HG02884 (cell line): ENCODE data around the gene HES2.
"Not testable (repeated sequence)": the region's sequence is repeated elsewhere in the genome, so short reads cannot be mapped to it uniquely, and the experiment has no call there.

Experiments used
- ATAC-seq: cut with Tn5 transposase; IDR thresholded peaks from one replicate; pipeline ENCODE4 v1.9.1; 2021; ENCODE audit warnings: mild to moderate bottlenecking, moderate library complexity; ENCODE audit not compliant: unreplicated experiment

The HES2 gene

GRCh38 chr1:6419397-6419803 lies 319 bp downstream of the HES2 start:
- ATAC-seq, result no peak

DNA sequence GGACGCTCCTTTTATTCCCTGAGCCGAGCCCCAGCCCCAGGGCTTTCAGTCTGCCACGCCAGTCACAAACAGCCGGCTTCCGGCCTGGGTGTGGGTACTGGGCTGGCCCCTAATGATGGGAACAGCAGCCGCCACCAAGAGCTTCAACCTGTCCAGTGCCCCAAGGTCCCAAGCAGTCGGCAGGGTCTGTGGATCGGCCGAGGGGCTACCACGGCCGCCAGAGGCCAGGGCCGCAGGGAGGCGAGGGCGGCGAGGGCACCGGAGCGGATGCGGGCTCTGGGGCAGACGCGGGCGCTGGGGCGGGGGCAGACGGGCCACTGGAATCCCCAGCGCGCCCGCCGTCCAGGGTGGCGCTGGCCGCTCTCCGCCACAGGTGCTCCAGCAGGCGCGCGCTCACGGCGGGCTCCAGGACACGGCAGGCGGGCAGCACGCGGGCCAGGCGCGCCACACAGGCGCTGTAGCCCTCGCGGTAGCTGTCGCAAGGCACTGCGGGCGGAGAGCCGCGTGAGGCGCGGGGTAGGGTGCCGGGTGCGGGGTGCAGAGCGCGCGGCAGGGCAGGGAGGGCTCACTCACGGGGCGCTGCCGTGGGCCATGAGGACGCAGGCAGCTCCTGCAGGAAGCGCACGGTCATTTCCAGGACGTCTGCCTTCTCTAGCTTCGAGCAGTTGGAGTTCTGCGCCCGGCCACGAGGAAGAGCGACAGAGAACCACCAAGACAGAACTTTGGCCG lies 887 bp downstream of the HES2 start:
- ATAC-seq, result no peak

DNA sequence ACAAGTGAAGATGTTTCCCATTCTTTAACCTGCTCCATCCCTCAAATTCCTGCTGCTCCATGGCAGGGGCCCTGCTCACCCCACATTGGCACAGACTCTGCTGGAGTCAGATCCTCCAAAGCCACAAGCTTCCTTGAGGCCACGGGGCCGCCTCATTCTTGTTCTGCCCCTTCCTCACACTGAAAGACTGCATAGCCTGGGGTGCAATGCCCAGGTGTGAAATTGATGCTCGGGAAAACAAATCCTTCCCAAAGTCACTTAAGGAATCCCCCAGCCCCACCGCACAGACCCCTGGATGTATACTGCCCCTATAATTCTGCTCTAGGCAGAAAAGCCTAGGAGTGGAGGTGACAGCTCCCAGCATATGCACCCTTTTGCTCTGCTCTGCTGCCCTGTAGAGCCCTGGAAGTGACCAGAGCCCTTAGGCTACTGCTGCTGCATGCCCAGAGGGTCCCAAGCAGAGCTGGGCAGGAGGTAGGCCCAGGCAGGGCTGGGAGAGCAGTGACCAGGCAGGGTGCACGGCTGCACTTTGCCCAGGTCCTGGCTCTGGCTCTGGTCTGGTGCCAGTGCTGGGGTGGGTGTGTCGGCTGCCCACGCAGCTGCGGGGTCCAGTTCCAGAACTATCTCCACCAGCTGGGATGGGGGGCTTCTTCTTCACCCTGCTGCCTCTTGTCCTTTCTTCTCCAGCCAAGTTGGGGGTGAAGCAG lies 1.6 kb downstream of the HES2 start:
- ATAC-seq, result no peak

GRCh38 chr1:6416906-6417305 lies 2.8 kb downstream of the HES2 start:
- ATAC-seq, result no peak

DNA sequence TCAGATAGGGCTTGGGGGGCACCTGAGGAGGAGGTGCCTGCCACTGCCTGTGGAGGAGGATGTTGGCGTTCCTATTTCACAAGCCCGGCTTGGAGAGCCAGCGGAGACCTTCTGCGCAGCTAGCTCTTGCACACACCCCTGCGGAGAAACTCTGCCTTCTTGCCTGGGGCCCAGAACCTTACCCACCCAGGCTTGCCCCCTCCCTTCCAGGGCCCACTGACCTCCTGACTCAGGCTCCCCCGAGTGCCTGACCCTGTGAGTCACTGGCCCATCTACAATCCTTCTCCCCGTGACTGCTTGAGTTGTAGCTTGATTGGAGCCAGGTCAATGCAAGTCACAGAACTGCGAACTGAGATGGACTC lies 3.4 kb downstream of the HES2 start:
- no peak for ATAC-seq

DNA sequence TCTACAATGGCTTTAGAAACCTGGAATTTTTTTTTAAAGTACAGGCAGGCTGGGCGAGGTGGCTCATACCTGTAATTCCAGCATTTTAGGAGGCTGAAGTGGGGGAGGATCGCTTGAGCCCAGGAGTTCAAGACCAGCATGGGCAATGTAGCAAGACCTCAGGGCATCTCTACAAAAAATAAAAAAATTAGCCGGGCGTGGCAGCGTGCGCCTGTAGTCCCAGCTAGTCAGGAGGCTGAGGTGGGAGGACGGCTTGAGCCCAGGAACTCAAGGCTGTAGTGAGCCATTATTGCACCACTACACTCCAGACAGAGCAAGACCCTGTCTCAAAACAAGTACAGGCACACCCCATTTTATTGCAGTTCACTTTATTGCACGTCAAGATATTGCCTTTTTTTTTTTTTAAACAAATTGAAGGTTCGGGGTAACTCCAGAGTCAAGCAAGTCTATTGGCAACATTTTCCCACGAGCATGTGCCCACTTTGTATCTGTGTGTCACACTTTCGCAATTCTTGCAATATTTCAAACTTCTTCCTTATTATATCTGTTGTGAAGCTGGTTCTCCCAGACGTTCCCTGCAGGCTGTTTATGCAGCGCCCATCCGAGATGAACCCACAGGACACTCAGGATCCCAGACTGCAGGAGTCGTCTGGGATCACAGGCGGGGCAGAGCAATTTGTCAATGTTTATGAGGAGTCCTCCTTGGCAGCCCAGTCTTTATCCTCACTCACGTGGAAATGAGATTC lies 4.7 kb downstream of the HES2 start:
- no peak for ATAC-seq

DNA sequence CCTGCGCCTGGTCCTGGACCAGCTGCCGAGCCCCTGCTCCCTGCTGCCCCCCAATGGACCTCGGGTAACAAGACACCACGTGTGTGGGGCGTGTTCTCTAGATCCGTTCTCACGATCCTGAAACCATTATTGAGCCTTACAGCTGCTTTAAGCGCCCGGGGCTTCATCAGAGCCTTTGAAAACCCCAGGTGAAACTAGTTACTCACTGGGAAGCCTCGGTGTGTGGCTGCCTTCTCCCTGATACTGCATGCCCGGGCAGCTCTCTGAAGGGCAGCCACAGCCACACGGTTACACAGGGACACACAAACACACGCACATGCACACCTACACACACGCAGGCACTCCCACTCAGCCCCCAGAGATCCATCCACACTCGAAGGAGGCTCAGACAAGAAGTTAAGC lies 5.3 kb downstream of the HES2 start:
- peak; percentile 66 for ATAC-seq

GRCh38 chr1:6412896-6413295 lies 6.8 kb downstream of the HES2 start:
- no peak for ATAC-seq

GRCh38 chr1:6410248-6410893 lies 9.3 kb downstream of the HES2 start:
- no peak for ATAC-seq

DNA sequence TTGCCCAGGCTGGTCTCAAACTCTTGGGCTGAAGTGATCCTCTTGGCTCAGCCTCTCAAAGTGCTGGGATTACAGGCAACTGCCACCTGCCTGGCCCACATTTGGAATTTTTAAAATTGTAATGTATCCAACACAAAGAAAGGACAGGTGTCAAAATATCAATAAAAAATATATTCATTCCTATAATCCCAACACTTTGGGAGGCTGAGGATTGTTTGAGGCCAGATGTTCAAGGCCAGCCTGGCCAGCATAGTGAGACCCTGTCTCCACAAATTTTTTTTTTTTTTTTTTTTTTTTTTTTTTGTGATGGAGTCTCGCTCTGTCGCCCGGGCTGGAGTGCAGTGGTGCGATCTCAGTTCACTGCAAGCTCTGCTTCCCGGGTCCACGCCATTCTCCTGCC lies 10.0 kb downstream of the HES2 start:
- no peak for ATAC-seq

DNA sequence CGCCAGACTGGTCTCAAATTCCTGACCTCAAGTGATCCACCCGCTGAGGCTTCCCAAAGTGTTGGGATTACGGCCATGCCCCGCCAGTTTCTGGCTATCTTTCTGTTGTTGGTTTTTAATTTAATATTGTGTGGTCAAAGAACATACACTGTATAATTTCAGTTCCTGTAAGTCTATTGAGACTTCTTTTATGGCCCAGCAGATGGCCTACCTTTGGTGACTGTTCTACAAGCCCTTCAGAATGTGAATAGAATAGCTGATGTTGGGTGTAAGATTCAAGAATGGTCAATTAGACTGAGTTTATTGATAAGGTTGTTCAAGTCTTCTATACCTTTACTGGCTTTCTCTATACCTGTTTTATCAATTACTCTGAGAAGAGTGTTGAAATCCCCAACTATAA lies 10.7 kb downstream of the HES2 start:
- no peak for ATAC-seq

GRCh38 chr1:6408023-6408422 lies 11.7 kb downstream of the HES2 start:
- no peak for ATAC-seq

GRCh38 chr1:6401673-6402072 lies 18.0 kb downstream of the HES2 start:
- no peak for ATAC-seq

- ATAC-seq, result no peak
These were observed 20.4 kb downstream of the HES2 start for GRCh38 chr1:6399294-6399693.

- ATAC-seq, result no peak
These were observed 21.8 kb downstream of the HES2 start for GRCh38 chr1:6397844-6398441.

GRCh38 chr1:6396998-6397397 lies 22.7 kb downstream of the HES2 start:
- no peak for ATAC-seq

- not testable (repeated sequence) for ATAC-seq
These were observed 23.9 kb downstream of the HES2 start for GRCh38 chr1:6395781-6396244.

- ATAC-seq, result not testable (repeated sequence)
These were observed 24.6 kb downstream of the HES2 start for GRCh38 chr1:6395130-6395529.

- ATAC-seq, result peak; percentile 75
These were observed 26.1 kb downstream of the HES2 start, which contains the start of gene ACOT7 for GRCh38 chr1:6393400-6394187. ACOT7 (minus strand) TSS chr1:6393767; CDS start chr1:6393399, 368 bp downstream.

- no peak for ATAC-seq
These were observed 26.8 kb downstream of the HES2 start for GRCh38 chr1:6392809-6393399.
